ENCODE data around the gene BPIFA3.

- TF ChIP-seq CREB1 (IDR thresholded peaks at IDR 0.05) (no peak), POLR2A (IDR thresholded peaks at IDR 0.05; ENCODE audit: control extremely low read depth in 1 of 2, low read depth in 2 of 2, low read length in 2 of 2) (no peak), CTCF (IDR thresholded peaks at IDR 0.05; ENCODE audit: control extremely low read depth in 1 of 3, insufficient read depth in 1 of 3, low read depth in 1 of 3, low read length in 3 of 3) (no peak), YY1 (IDR thresholded peaks at IDR 0.05; ENCODE audit: low read depth, low read length) (no peak), CEBPB (IDR thresholded peaks at IDR 0.05; ENCODE audit: low read depth, low read length) (no peak), JUND (IDR thresholded peaks at IDR 0.05; ENCODE audit: low read length) (no peak), RAD21 (IDR thresholded peaks at IDR 0.05 in 1 of 2, conservative IDR thresholded peaks at IDR 0.05 in 1 of 2; ENCODE audit: low read depth in 2 of 2, low read length in 2 of 2) (no peak), EGR1 (IDR thresholded peaks at IDR 0.05; ENCODE audit: borderline replicate concordance, low read depth, low read length) (no peak), EZH2 (IDR thresholded peaks at IDR 0.05; ENCODE audit: low read depth, low read length, severe bottlenecking) (no peak), SP1 (IDR thresholded peaks at IDR 0.05; ENCODE audit: low read depth, low read length) (no peak)
Measured at GRCh38 chr20:33239979-33240736, 23.0 kb downstream of the BPIFA3 start.

All from H1 (cell line).